Measurements from ENCODE around the gene STIM2.

GRCh38 chr4:26839016-26839415 lies 21.6 kb upstream of the STIM2 start:
- TF ChIP-seq POLR2A (IDR thresholded peaks at IDR 0.05), result no peak
- no peak for TF ChIP-seq CTCF (IDR thresholded peaks at IDR 0.05)
